Measurements from ENCODE around the gene ARX. TPM values are rescaled to one million over a fixed set of nuclear protein-coding genes. Genes with fewer than 3 reads are reported as not detected.

The ARX gene
- total and polyA plus RNA-seq, 9 of the 15 experiments (the other 6 are each of a cell fraction or from before 2014, with no cell fraction given), result 0.03 TPM; not detected in 8

DNA sequence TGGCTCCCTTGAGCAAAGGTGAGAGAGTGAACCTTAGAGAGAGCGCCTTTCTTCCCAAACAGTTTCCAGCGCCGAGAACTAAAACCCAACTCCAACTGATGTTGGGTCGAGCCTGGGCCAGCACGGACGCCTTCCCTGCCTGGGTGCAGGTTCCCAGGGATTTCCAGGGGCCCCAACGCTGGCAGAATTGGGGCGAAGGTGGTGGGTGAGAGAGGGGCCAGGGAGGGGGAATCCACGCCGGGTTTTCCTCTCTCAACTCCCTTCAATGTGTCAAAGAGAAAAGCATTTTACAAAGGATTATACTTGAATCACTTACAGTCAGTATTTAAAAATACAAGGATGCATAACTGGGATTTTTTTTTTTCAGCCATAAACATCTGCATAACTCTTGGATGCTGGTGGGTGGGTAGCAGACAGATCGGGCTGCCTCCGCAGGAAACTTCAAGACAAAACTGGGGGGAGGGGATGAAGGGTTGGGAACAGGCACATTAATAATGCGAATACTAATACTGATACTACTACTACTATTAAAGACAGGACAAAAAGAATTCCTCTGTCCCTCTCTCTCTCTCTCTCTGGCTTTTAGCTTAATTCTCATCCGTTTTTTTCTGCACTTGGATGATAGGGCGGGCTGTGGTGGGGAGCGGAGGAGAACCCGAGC is 1.3 kb upstream of the ARX start:
- CTCF ChIA-PET (ENCODE audit: low intra/inter-chr PET ratio), result no interaction called here
- H3K4me1 ChIP-seq (replicated peaks in 1 of 2; ENCODE audit: control insufficient read depth in 2 of 2, insufficient read depth in 2 of 2, low read length in 2 of 2), result peaks cover 0 to 37% of the 10 kb centered on the region in 2 experiments; a peak in 3 of 5 replicates
- H2AFZ ChIP-seq (ENCODE audit: low read depth, low read length), result no peak overlapping the region
- no peak overlapping the region for H3K4me3 ChIP-seq
- in situ Hi-C loops (cut with MboI), result no loop called here
- no peaks in the 10 kb centered on the region for H3K36me3 ChIP-seq (ENCODE audit: control insufficient read depth, insufficient read depth, low read length)
- POLR2A ChIA-PET, result no interaction called here
- H3K9me1 ChIP-seq (ENCODE audit: control insufficient read depth, insufficient read depth, low read length), result no peaks in the 10 kb centered on the region
- WGBS (ENCODE audit: insufficient coverage, low coverage, missing lambda C conversion rate), result 21% methylated on average over 12 of the region's 17 CpGs
- TF ChIP-seq, protein P1, sequence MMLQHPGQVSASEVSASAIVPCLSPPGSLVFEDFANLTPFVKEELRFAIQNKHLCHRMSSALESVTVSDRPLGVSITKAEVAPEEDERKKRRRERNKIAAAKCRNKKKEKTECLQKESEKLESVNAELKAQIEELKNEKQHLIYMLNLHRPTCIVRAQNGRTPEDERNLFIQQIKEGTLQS (IDR thresholded peaks at IDR 0.05), result no peak
- TF ChIP-seq, protein P1 (CRISPR knock-in tag; conservative IDR thresholded peaks at IDR 0.05), result no peak
- TF ChIP-seq BMI1 (IDR thresholded peaks at IDR 0.05; ENCODE audit: low read length) (no peak), HMGN3 (IDR thresholded peaks at IDR 0.05; ENCODE audit: borderline replicate concordance, extremely low read depth, insufficient read length, low read depth, low read length) (no peak), LARP7 (IDR thresholded peaks at IDR 0.05) (no peak), ZNF133 (CRISPR knock-in tag; IDR thresholded peaks at IDR 0.05) (no peak), FIP1L1 (IDR thresholded peaks at IDR 0.05; ENCODE audit: low read depth, low read length, poor library complexity, severe bottlenecking) (no peak), NFE2 (IDR thresholded peaks at IDR 0.05; ENCODE audit: low read depth) (no peak), ZC3H8 (IDR thresholded peaks at IDR 0.05) (no peak), ETV5 (CRISPR knock-in tag; IDR thresholded peaks at IDR 0.05; ENCODE audit: low read depth) (no peak), ZSCAN32 (CRISPR knock-in tag; IDR thresholded peaks at IDR 0.05) (no peak), KLF16 (IDR thresholded peaks at IDR 0.05) (no peak), ZNF561 (CRISPR knock-in tag; conservative IDR thresholded peaks at IDR 0.05) (no peak), HMG20A (CRISPR knock-in tag; conservative IDR thresholded peaks at IDR 0.05) (no peak), SRF (CRISPR knock-in tag; IDR thresholded peaks at IDR 0.05) (no peak), CHCHD3 (CRISPR knock-in tag; IDR thresholded peaks at IDR 0.05) (no peak), ZNF239 (CRISPR knock-in tag; IDR thresholded peaks at IDR 0.05) (no peak), SPI1 (IDR thresholded peaks at IDR 0.05; ENCODE audit: borderline replicate concordance, low read depth, low read length) (no peak)
- TF ChIP-seq, protein P2, sequence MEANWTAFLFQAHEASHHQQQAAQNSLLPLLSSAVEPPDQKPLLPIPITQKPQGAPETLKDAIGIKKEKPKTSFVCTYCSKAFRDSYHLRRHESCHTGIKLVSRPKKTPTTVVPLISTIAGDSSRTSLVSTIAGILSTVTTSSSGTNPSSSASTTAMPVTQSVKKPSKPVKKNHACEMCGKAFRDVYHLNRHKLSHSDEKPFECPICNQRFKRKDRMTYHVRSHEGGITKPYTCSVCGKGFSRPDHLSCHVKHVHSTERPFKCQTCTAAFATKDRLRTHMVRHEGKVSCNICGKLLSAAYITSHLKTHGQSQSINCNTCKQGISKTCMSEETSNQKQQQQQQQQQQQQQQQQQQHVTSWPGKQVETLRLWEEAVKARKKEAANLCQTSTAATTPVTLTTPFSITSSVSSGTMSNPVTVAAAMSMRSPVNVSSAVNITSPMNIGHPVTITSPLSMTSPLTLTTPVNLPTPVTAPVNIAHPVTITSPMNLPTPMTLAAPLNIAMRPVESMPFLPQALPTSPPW (CRISPR knock-in tag; IDR thresholded peaks at IDR 0.05), result no peak
- TF ChIP-seq, protein P3, sequence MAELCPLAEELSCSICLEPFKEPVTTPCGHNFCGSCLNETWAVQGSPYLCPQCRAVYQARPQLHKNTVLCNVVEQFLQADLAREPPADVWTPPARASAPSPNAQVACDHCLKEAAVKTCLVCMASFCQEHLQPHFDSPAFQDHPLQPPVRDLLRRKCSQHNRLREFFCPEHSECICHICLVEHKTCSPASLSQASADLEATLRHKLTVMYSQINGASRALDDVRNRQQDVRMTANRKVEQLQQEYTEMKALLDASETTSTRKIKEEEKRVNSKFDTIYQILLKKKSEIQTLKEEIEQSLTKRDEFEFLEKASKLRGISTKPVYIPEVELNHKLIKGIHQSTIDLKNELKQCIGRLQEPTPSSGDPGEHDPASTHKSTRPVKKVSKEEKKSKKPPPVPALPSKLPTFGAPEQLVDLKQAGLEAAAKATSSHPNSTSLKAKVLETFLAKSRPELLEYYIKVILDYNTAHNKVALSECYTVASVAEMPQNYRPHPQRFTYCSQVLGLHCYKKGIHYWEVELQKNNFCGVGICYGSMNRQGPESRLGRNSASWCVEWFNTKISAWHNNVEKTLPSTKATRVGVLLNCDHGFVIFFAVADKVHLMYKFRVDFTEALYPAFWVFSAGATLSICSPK (IDR thresholded peaks at IDR 0.05; ENCODE audit: borderline replicate concordance), result no peak
- H4K20me1 ChIP-seq (replicated peaks; ENCODE audit: control insufficient read depth, insufficient read depth, low read length), result no peaks in the 10 kb centered on the region
- no peaks in the 10 kb centered on the region for H3K9me3 ChIP-seq (replicated peaks; ENCODE audit: control insufficient read depth, insufficient read depth, low read depth, low read length)
- peaks cover 21 to 66% of the 10 kb centered on the region in 2 experiments for H3K27me3 ChIP-seq (ENCODE audit: control insufficient read depth in 2 of 2, insufficient read depth in 2 of 2, low read length in 2 of 2)
- intact Hi-C loops (cut with micrococcal nuclease), result loop anchor here (5.0 kb wide), 1 partner anchor 620 kb away; no protein-coding TSS in a partner anchor
- DNase-seq (ENCODE audit: extremely low read depth in 1 of 4, low spot score in 3 of 4) (no peak), FAIRE-seq (no peak), ATAC-seq (no peak)
- no TSS peak for BruUV-seq (replicated peaks)
- H3K9ac ChIP-seq (ENCODE audit: insufficient read depth in 1 of 2, low read depth in 2 of 2, low read length in 2 of 2), result no peak overlapping the region
- H3K79me2 ChIP-seq (ENCODE audit: control insufficient read depth, insufficient read depth, low read length), result no peaks in the 10 kb centered on the region
- H3K27ac ChIP-seq (ENCODE audit: extremely low read depth, low read depth, low read length), result no peak overlapping the region
- no peak overlapping the region for H3K4me2 ChIP-seq (ENCODE audit: insufficient read depth, low read length)
